Retinal pigment epithelial cell (primary cell): ENCODE results near the gene ZC3H18.

ENCODE experiments used
- DNase-seq: peaks from one replicate; pipeline ENCODE4 v3.0.0-alpha.2; 2010; ENCODE audit warnings: low read depth
- H3K4me3 ChIP-seq: 2 replicates; pipeline ENCODE4 v1.5.1; 2011; ENCODE audit warnings: mild to moderate bottlenecking, low read length, control low read depth, moderate library complexity
- CTCF ChIP-seq: conservative IDR thresholded peaks from 2 replicates; pipeline ENCODE4 v1.5.1; 2011; ENCODE audit warnings: low read depth, low read length, control low read depth, inconsistent platforms

The ZC3H18 gene

GRCh38 chr16:88640498-88641247 is 70.5 kb downstream of the ZC3H18 start:
- no peak for DNase-seq
- no peak for TF ChIP-seq CTCF
- no peak overlapping the region for H3K4me3 ChIP-seq

DNA sequence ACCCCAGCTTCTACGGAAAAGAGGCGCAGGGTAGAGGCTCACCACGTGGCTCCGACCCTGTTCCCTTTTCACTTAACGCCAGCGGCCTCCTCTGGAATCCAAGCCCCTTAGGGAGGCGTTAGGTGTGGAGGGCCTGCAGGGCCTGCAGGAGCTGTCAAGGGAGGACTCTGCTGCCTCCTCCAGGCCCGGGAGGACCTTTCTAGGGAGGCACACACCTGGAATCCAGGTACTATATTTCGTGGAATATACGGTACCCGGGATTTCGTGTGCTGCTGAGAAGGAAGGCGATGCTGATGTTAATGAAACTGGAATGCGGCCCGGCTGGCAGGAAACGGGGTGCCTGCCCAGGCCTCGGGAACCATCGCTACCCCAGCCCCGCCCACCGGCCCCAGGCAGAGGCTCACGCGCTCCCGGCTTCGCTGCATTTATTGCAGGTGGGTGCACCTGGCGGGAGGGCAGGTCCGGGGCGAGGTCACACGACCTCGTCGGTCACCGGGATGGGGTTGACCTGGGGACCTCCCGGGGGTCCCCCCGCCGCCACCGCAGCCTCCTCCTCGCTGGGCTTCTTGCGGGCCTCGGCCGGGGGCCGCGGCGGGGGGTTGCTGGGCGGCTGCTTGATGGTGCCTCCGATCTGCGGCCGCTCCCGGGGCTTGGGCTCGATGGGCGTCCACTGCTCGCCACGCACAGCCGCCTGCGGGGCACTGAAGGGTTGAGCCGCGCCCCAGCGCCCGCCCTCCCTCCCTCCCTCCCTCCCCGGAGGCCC is 72.9 kb downstream of the ZC3H18 start:
- DNase-seq = no peak
- TF ChIP-seq CTCF = no peak
- H3K4me3 ChIP-seq = no peak overlapping the region

DNA sequence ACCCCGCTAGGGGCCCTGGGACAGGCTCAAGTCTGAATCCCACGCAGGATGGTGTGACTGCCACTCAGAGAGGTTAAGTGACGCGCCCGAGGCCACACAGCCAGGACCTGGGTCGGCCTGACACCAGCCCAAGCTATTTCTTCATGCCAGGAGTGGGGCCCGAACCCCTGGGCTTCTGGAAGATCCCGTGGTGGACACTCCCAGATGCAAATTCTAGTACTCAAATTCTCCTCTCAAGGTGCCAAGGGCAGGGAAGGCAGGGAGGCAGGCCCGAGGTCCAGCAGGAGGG is 73.4 kb downstream of the ZC3H18 start:
- no peak for DNase-seq
- no peak for TF ChIP-seq CTCF
- H3K4me3 ChIP-seq = no peak overlapping the region

DNA sequence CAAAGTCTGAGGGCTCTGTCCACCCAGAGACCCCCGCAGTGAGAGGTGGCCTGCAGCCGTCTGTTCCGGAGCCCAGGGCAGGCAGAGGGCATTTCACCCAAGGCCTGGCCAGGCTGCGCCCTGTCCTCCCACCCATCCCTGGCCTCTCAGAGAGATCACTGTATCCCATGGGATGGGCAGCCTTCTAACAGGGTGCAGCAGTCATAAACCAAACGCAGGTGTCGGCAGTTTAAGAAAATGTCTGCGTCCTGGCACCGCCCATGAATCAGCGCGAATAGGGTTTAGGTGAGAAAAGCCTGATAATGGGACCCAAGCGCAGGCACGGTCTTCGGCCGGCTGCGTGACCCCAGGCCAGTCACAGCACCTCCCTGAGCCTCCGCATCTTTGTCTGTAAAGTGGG is 75.3 kb downstream of the ZC3H18 start:
- TF ChIP-seq CTCF = no peak
- no peak overlapping the region for H3K4me3 ChIP-seq
- DNase-seq = no peak

DNA sequence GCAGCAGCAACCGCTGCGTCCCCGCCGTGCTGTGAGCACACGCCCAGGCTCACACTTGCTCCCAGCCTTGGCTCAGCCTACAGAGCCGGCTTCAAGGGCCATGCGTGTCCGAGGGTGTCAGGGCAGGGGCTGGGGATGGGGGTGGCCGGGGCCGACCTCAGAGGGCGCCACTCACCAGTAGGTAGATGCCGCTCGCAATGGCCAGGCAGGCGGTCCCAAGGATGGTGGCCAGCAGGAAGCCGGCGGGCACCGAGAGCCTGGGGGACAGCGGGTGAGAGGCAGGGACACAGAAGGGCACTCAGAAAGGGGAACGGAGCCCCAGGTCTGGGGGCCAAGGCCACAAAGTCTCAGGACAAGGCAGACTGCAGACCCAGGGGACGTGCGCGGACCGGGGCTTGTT is 75.7 kb downstream of the ZC3H18 start:
- TF ChIP-seq CTCF = no peak
- H3K4me3 ChIP-seq = no peak overlapping the region
- DNase-seq = no peak

GRCh38 chr16:88646345-88647034 is 76.3 kb downstream of the ZC3H18 start:
- no peak overlapping the region for H3K4me3 ChIP-seq
- DNase-seq = no peak
- TF ChIP-seq CTCF = no peak
